ENCODE measurements around the gene ST6GALNAC4. TPM values are rescaled to one million over a fixed set of nuclear protein-coding genes. Genes with fewer than 3 reads are reported as not detected.

The ST6GALNAC4 gene
- total and polyA plus RNA-seq, 10 of the 15 experiments (the other 5 are each of a cell fraction or from before 2014, with no cell fraction given) = 4.2 to 63.2 (median 35.2) TPM

DNA sequence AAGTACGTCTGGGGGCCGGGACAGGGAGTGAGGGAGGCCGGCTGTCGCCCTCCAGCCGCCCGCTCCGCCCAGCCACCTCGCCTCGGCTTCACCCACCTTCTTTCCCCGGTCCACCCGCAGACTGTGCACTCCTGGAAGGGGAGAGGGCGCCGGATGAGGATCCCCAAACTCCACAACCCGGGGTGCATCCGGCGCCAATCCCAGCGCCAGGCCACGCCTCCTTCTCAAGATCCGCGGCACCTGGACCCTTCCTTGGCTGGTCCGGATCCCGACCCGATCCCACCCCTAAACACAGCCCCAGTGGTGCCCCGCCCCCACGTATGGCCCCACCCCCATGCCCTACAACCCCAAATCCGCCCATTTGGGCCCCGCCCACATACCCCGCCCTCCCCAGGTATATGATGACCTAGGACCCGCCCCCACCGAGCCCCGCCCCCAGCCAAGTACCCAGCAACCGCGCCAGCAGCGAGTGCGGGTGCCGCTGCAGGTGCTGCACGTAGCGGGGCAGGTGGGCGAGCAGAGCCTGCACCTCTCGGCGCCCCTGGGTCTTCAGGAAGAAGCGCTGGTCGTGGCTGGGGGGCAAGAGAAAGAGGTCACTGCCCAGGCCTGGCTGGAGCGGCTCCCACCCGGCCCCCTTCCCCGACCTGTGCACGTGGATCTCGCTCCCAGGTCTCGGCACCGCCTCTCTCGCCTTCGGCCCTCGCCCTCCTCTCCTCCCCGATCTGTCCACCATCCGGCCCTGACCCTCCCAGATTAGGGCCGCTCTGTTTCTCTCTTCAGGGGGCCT, 10.6 kb upstream of the ST6GALNAC4 start (continued):
- no peak for TF ChIP-seq MXI1 (IDR thresholded peaks at IDR 0.05; ENCODE audit: low read depth, low read length)
- no peak for TF ChIP-seq NR2F1 (conservative IDR thresholded peaks at IDR 0.05)
- TF ChIP-seq GATAD2B (conservative IDR thresholded peaks at IDR 0.05; ENCODE audit: low read depth) = no peak

DNA sequence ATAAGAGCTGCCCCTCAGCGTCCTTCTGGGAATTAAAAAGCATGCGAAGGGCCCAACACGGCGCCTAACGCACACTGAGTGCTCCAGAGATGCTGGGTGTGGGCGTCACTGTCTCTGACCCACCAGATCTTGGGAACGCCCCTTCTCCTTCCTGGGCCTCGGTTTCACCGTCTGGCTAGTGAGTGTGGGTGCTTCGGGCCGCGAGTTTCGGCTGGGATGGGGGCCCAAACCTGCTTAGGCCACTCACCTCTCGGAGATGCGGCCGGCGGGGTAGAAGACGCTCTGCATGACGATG, 10.0 kb upstream of the ST6GALNAC4 start:
- DNase-seq (ENCODE audit: low read depth, low spot score) = no peak
- Histone ChIP-seq H3K36me3 (ENCODE audit: control insufficient read depth in 2 of 2, insufficient read depth in 2 of 2, low read length in 1 of 2) (no peaks in the 10 kb centered on the region), H2AFZ (ENCODE audit: control insufficient read depth, low read depth, low read length) (peak overlapping the region; percentile 44; the same call in 1 of the 2 replicates), H3K4me2 (ENCODE audit: control insufficient read depth, insufficient read depth) (peak overlapping the region; percentile 95), H4K20me1 (ENCODE audit: control insufficient read depth, insufficient read depth) (peaks cover 2% of the 10 kb centered on the region; the same call in 1 of the 2 replicates), H3K9ac (ENCODE audit: control insufficient read depth, insufficient read depth, low read length) (no peak overlapping the region; the same call in 1 of the 2 replicates), H3K4me1 (ENCODE audit: control insufficient read depth, insufficient read depth, low read length) (peaks cover 21% of the 10 kb centered on the region), H3K9me3 (replicated peaks; ENCODE audit: control insufficient read depth, insufficient read depth, low read length) (no peaks in the 10 kb centered on the region), H3K79me2 (ENCODE audit: control insufficient read depth, insufficient read depth, low read length) (no peaks in the 10 kb centered on the region), H3K27me3 (replicated peaks in 1 of 2; ENCODE audit: control insufficient read depth in 2 of 2, insufficient read depth in 2 of 2, low read length in 1 of 2) (peaks cover 2 to 4% of the 10 kb centered on the region in 2 experiments; a peak in 3 of 4 replicates), H3K4me3 (peak overlapping the region; percentile 47; the same call in 1 of the 2 replicates), H3K27ac (ENCODE audit: control insufficient read depth, insufficient read depth) (no peak overlapping the region)
- ATAC-seq = no peak
- no peak for FAIRE-seq
- ChIA-PET RAD21 (ENCODE audit: unreplicated experiment) (no interaction called here), POLR2A (no interaction called here), SMC1A (ENCODE audit: uncharacterized antibody, unreplicated experiment) (interaction anchor here (1.5 kb wide), 1 partner anchor 28 kb away, joined by 3 read pairs; no protein-coding TSS in a partner anchor), CTCF (no interaction called here)
- WGBS (ENCODE audit: insufficient coverage, insufficient replicate concordance, low lambda C conversion rate, missing lambda C conversion rate) = 8% methylated on average over 19 of the region's 19 CpGs
- in situ Hi-C loops (cut with MboI) (loop anchor here (5.0 kb wide), 1 partner anchor 425 kb away; no protein-coding TSS in a partner anchor), intact Hi-C loops (cut with micrococcal nuclease; ENCODE audit: unreplicated experiment) (no loop called here)
- BruUV-seq (replicated peaks) = no TSS peak
- no peak for TF ChIP-seq SREBF1 (IDR thresholded peaks at IDR 0.05; ENCODE audit: low read length)
- TF ChIP-seq TCF7 (IDR thresholded peaks at IDR 0.05; ENCODE audit: borderline replicate concordance) = no peak
- no peak for TF ChIP-seq JUND (IDR thresholded peaks at IDR 0.05; ENCODE audit: low read depth, low read length)
- TF ChIP-seq, protein P1, sequence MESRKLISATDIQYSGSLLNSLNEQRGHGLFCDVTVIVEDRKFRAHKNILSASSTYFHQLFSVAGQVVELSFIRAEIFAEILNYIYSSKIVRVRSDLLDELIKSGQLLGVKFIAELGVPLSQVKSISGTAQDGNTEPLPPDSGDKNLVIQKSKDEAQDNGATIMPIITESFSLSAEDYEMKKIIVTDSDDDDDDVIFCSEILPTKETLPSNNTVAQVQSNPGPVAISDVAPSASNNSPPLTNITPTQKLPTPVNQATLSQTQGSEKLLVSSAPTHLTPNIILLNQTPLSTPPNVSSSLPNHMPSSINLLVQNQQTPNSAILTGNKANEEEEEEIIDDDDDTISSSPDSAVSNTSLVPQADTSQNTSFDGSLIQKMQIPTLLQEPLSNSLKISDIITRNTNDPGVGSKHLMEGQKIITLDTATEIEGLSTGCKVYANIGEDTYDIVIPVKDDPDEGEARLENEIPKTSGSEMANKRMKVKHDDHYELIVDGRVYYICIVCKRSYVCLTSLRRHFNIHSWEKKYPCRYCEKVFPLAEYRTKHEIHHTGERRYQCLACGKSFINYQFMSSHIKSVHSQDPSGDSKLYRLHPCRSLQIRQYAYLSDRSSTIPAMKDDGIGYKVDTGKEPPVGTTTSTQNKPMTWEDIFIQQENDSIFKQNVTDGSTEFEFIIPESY (IDR thresholded peaks at IDR 0.05) = no peak
- TF ChIP-seq, protein P2, sequence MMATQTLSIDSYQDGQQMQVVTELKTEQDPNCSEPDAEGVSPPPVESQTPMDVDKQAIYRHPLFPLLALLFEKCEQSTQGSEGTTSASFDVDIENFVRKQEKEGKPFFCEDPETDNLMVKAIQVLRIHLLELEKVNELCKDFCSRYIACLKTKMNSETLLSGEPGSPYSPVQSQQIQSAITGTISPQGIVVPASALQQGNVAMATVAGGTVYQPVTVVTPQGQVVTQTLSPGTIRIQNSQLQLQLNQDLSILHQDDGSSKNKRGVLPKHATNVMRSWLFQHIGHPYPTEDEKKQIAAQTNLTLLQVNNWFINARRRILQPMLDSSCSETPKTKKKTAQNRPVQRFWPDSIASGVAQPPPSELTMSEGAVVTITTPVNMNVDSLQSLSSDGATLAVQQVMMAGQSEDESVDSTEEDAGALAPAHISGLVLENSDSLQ (IDR thresholded peaks at IDR 0.05) = no peak
- no peak for TF ChIP-seq SIN3A (IDR thresholded peaks at IDR 0.05; ENCODE audit: low read depth, low read length)
- TF ChIP-seq POU2F2 (IDR thresholded peaks at IDR 0.05; ENCODE audit: borderline replicate concordance, low read depth, low read length) = no peak
- TF ChIP-seq CREB1 (IDR thresholded peaks at IDR 0.05; ENCODE audit: low read depth) = no peak
- no peak for TF ChIP-seq SMAD5 (IDR thresholded peaks at IDR 0.05; ENCODE audit: low read depth)
- TF ChIP-seq, protein P3, sequence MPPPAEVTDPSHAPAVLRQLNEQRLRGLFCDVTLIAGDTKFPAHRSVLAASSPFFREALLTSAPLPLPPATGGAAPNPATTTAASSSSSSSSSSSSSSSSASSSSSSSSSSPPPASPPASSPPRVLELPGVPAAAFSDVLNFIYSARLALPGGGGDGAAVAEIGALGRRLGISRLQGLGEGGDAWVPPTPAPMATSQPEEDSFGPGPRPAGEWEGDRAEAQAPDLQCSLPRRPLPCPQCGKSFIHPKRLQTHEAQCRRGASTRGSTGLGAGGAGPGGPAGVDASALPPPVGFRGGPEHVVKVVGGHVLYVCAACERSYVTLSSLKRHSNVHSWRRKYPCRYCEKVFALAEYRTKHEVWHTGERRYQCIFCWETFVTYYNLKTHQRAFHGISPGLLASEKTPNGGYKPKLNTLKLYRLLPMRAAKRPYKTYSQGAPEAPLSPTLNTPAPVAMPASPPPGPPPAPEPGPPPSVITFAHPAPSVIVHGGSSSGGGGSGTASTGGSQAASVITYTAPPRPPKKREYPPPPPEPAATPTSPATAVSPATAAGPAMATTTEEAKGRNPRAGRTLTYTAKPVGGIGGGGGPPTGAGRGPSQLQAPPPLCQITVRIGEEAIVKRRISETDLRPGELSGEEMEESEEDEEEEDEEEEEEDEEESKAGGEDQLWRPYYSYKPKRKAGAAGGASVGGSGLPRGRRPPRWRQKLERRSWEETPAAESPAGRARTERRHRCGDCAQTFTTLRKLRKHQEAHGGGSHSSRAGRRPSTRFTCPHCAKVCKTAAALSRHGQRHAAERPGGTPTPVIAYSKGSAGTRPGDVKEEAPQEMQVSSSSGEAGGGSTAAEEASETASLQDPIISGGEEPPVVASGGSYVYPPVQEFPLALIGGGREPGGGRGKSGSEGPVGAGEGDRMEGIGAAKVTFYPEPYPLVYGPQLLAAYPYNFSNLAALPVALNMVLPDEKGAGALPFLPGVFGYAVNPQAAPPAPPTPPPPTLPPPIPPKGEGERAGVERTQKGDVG (CRISPR knock-in tag; IDR thresholded peaks at IDR 0.05) = no peak
